ENCODE results near the gene SPTLC2. TPM values are rescaled to one million over a fixed set of nuclear protein-coding genes. Genes with fewer than 3 reads are reported as not detected.

SPTLC2 gene
- total and polyA plus RNA-seq, 2 of the 13 experiments (the other 11 are each of a cell fraction or from before 2014, with no cell fraction given) = 17.4 to 17.5 TPM

DNA sequence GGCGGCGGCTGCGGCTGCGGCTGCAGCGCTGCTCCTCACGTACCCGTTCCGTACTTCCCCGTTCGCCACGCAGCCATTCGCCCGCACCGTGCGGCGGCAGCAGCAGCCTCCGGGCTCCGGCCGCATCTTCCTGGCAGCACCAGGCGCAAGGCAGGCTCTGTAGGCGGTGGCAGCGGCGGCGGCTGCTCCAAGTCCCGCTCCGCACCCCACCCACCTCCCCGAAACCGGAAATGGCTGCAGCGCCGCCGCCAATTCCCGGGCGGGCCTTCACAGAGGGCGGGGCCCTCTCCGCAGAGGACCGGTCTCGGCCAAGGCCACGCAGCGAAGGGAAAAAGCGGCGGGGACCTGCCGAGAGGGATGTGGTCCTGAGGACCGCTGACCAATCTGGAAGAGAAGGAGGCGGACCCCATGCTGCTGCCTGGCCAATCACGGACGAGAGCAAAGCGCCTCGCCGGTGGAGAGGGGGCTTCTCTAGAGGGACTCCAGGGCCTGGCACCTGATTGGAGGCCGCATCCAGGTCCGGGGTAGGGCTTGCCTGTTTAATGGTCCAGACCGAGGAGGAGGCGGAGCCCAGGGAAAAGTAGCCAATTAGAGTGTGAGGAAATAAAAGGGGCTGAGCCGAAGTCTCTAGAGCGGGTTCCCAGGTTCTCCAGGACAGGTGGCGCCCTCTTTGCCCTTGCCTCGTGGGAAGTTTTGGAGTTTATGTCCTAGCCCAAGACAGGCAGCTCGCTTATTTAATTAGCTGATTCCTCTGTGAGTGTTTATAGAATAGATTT is at the start of gene SPTLC2 (continued):
- no peak for TF ChIP-seq SMC3 (IDR thresholded peaks at IDR 0.05; ENCODE audit: low read length)
- TF ChIP-seq TCF7L2 (IDR thresholded peaks at IDR 0.05; ENCODE audit: low read depth, low read length) = no peak
- no peak; the same call in 1 of the 2 replicates for TF ChIP-seq CENPT (CRISPR knock-in tag; IDR thresholded peaks at IDR 0.05; ENCODE audit: low read depth)
- no peak for TF ChIP-seq REXO4 (CRISPR knock-in tag; IDR thresholded peaks at IDR 0.05; ENCODE audit: borderline replicate concordance)
- 0 out of 2 replicates have a peak, but pooled peaks have one; percentile 6 for TF ChIP-seq SIX1 (CRISPR knock-in tag; IDR thresholded peaks at IDR 0.05; ENCODE audit: borderline replicate concordance)
- TF ChIP-seq, protein P1, sequence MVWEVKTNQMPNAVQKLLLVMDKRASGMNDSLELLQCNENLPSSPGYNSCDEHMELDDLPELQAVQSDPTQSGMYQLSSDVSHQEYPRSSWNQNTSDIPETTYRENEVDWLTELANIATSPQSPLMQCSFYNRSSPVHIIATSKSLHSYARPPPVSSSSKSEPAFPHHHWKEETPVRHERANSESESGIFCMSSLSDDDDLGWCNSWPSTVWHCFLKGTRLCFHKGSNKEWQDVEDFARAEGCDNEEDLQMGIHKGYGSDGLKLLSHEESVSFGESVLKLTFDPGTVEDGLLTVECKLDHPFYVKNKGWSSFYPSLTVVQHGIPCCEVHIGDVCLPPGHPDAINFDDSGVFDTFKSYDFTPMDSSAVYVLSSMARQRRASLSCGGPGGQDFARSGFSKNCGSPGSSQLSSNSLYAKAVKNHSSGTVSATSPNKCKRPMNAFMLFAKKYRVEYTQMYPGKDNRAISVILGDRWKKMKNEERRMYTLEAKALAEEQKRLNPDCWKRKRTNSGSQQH (CRISPR knock-in tag; IDR thresholded peaks at IDR 0.05; ENCODE audit: low read depth) = no peak; the same call in 1 of the 2 replicates
- TF ChIP-seq ZNF777 (CRISPR knock-in tag; IDR thresholded peaks at IDR 0.05) = no peak
- no peak for TF ChIP-seq CENPX (CRISPR knock-in tag; IDR thresholded peaks at IDR 0.05)
- TF ChIP-seq, protein P2, sequence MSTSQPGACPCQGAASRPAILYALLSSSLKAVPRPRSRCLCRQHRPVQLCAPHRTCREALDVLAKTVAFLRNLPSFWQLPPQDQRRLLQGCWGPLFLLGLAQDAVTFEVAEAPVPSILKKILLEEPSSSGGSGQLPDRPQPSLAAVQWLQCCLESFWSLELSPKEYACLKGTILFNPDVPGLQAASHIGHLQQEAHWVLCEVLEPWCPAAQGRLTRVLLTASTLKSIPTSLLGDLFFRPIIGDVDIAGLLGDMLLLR (CRISPR knock-in tag; IDR thresholded peaks at IDR 0.05) = 0 out of 2 replicates have a peak, but pooled peaks have one; percentile 53
- TF ChIP-seq, protein P3, sequence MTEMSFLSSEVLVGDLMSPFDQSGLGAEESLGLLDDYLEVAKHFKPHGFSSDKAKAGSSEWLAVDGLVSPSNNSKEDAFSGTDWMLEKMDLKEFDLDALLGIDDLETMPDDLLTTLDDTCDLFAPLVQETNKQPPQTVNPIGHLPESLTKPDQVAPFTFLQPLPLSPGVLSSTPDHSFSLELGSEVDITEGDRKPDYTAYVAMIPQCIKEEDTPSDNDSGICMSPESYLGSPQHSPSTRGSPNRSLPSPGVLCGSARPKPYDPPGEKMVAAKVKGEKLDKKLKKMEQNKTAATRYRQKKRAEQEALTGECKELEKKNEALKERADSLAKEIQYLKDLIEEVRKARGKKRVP (CRISPR knock-in tag; IDR thresholded peaks at IDR 0.05) = no peak
- 0 out of 2 replicates have a peak, but pooled peaks have one; percentile 9 for TF ChIP-seq STAG1 (CRISPR knock-in tag; IDR thresholded peaks at IDR 0.05)
- no peak for TF ChIP-seq BRCA1 (CRISPR knock-in tag; IDR thresholded peaks at IDR 0.05)
- 0 out of 2 replicates have a peak, but pooled peaks have one; percentile 41 for TF ChIP-seq ZNF83 (CRISPR knock-in tag; IDR thresholded peaks at IDR 0.05; ENCODE audit: borderline replicate concordance)
- TF ChIP-seq, protein P4, sequence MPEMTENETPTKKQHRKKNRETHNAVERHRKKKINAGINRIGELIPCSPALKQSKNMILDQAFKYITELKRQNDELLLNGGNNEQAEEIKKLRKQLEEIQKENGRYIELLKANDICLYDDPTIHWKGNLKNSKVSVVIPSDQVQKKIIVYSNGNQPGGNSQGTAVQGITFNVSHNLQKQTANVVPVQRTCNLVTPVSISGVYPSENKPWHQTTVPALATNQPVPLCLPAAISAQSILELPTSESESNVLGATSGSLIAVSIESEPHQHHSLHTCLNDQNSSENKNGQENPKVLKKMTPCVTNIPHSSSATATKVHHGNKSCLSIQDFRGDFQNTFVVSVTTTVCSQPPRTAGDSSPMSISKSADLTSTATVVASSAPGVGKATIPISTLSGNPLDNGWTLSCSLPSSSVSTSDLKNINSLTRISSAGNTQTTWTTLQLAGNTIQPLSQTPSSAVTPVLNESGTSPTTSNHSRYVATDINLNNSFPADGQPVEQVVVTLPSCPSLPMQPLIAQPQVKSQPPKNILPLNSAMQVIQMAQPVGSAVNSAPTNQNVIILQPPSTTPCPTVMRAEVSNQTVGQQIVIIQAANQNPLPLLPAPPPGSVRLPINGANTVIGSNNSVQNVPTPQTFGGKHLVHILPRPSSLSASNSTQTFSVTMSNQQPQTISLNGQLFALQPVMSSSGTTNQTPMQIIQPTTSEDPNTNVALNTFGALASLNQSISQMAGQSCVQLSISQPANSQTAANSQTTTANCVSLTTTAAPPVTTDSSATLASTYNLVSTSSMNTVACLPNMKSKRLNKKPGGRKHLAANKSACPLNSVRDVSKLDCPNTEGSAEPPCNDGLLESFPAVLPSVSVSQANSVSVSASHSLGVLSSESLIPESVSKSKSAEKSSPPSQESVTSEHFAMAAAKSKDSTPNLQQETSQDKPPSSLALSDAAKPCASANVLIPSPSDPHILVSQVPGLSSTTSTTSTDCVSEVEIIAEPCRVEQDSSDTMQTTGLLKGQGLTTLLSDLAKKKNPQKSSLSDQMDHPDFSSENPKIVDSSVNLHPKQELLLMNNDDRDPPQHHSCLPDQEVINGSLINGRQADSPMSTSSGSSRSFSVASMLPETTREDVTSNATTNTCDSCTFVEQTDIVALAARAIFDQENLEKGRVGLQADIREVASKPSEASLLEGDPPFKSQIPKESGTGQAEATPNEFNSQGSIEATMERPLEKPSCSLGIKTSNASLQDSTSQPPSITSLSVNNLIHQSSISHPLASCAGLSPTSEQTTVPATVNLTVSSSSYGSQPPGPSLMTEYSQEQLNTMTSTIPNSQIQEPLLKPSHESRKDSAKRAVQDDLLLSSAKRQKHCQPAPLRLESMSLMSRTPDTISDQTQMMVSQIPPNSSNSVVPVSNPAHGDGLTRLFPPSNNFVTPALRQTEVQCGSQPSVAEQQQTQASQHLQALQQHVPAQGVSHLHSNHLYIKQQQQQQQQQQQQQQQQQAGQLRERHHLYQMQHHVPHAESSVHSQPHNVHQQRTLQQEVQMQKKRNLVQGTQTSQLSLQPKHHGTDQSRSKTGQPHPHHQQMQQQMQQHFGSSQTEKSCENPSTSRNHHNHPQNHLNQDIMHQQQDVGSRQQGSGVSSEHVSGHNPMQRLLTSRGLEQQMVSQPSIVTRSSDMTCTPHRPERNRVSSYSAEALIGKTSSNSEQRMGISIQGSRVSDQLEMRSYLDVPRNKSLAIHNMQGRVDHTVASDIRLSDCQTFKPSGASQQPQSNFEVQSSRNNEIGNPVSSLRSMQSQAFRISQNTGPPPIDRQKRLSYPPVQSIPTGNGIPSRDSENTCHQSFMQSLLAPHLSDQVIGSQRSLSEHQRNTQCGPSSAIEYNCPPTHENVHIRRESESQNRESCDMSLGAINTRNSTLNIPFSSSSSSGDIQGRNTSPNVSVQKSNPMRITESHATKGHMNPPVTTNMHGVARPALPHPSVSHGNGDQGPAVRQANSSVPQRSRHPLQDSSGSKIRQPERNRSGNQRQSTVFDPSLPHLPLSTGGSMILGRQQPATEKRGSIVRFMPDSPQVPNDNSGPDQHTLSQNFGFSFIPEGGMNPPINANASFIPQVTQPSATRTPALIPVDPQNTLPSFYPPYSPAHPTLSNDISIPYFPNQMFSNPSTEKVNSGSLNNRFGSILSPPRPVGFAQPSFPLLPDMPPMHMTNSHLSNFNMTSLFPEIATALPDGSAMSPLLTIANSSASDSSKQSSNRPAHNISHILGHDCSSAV (CRISPR knock-in tag; IDR thresholded peaks at IDR 0.05; ENCODE audit: borderline replicate concordance) = no peak
- TF ChIP-seq, protein P5, sequence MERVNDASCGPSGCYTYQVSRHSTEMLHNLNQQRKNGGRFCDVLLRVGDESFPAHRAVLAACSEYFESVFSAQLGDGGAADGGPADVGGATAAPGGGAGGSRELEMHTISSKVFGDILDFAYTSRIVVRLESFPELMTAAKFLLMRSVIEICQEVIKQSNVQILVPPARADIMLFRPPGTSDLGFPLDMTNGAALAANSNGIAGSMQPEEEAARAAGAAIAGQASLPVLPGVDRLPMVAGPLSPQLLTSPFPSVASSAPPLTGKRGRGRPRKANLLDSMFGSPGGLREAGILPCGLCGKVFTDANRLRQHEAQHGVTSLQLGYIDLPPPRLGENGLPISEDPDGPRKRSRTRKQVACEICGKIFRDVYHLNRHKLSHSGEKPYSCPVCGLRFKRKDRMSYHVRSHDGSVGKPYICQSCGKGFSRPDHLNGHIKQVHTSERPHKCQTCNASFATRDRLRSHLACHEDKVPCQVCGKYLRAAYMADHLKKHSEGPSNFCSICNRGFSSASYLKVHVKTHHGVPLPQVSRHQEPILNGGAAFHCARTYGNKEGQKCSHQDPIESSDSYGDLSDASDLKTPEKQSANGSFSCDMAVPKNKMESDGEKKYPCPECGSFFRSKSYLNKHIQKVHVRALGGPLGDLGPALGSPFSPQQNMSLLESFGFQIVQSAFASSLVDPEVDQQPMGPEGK (CRISPR knock-in tag; IDR thresholded peaks at IDR 0.05) = peak; percentile 64; the same call in 1 of the 2 replicates
